GM12873 (cell line): ENCODE measurements around the gene SFRP2.

Source experiments
- TF ChIP-seq, protein P1 (sequence below): IDR thresholded peaks from 2 replicates; pipeline ENCODE4 v1.5.1; 2012; ENCODE audit warnings: low read depth, mild to moderate bottlenecking, moderate library complexity, low read length, control low read depth; ENCODE audit not compliant: insufficient read depth; ENCODE audit errors: missing control alignments

The SFRP2 gene

GRCh38 chr4:153809916-153810810, 21.3 kb upstream of the SFRP2 start:
- TF ChIP-seq, protein P1, sequence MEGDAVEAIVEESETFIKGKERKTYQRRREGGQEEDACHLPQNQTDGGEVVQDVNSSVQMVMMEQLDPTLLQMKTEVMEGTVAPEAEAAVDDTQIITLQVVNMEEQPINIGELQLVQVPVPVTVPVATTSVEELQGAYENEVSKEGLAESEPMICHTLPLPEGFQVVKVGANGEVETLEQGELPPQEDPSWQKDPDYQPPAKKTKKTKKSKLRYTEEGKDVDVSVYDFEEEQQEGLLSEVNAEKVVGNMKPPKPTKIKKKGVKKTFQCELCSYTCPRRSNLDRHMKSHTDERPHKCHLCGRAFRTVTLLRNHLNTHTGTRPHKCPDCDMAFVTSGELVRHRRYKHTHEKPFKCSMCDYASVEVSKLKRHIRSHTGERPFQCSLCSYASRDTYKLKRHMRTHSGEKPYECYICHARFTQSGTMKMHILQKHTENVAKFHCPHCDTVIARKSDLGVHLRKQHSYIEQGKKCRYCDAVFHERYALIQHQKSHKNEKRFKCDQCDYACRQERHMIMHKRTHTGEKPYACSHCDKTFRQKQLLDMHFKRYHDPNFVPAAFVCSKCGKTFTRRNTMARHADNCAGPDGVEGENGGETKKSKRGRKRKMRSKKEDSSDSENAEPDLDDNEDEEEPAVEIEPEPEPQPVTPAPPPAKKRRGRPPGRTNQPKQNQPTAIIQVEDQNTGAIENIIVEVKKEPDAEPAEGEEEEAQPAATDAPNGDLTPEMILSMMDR: no peak

DNA sequence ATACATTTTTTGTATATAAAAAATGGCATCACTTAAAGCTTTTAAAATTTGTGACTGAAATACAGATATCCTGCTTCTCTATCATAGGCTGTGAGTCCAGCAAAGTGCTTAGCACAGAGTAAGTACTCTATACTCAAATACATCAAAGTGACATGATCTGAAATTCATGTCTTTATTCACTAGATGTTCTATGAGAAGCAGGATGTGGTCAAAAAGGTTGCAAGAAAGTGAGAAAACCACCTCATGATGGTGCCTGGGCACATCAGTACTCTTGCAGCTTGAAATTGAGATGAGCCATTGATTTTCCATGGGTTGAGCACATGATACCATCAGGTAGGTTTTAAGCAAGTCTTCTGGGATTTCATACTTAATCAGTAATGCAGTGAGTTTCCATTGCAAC, 20.4 kb upstream of the SFRP2 start:
- TF ChIP-seq, protein P1: no peak

DNA sequence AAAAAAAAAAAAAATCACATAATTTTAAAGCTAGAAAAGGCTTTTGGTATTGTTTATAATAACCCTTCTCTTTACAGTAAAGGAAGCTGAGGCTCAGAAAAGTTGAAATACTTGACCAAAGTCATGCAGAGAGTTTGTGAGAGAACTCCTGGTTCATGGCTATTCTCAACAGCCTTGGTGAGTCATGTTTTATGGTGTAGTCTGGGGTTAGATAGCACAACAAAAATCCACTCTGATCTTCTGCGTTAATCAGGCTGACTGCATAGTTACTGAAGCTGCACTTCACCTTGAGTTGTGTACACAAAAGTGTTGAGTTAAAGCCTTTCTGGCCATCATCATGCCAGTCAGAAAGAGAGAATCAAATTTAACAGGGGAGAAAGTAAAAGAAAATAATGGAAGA, 19.3 kb upstream of the SFRP2 start:
- TF ChIP-seq, protein P1: no peak

DNA sequence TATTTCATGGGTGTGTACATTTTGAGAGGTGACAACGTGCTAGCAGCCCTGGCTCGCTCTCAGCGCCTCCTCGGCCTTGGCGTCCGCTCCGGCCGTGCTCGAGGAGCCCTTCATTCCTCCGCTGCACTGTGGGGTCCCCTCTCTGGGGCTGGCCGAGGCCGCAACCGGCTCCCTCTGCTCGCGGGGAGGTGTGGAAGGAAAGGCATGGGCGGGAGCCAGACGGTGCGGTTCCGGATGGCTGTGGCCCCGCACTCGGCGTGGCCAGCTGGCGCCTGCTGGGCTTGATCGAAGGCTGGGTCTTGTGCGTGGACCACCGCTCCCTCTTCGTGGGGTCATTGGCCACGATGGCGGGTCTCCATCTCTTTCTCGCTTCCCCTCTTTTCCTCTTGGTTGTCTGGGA, 17.2 kb upstream of the SFRP2 start:
- TF ChIP-seq, protein P1: no peak

- TF ChIP-seq, protein P1: no peak
Measured at GRCh38 chr4:153804722-153805121, 15.8 kb upstream of the SFRP2 start.

- TF ChIP-seq, protein P1: no peak
Measured at GRCh38 chr4:153799694-153800074, 10.8 kb upstream of the SFRP2 start.

DNA sequence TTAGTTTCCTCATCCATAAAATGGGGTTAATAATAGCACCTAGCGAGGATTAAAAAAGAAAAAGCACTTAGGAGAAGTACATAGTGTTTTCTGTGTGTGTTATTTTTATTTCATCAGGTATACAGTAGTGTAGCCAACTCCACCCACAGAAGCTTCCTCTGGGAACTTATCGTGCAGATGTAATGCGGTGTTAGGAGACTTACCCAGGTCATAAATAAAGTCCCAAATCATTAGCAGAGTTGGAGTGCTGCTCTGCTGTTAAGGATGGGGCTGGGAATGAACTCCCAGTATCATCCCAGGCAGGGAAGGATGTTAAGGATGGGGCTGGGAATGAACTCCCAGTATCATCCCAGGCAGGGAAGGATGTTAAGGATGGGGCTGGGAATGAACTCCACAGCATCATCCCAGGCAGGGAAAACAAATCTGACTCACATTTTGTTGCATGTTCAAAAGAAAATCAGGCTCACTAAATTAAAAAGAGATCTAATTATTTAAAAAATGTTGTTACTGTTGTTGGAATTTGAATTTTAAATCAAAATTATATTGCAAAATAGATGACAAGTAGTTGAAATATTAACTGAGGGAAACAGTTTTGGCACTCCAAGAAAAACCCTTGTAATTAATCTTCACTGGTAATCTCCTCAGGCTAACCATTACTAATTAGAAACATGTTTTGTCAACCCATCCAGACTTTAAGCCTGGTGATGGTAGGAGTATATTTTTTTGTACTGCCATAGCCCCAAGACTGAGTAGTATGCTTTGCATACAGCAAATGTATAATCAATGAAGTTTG, 10.2 kb upstream of the SFRP2 start:
- TF ChIP-seq, protein P1: no peak
